ENCODE measurements around the gene DYSF.

DYSF gene

GRCh38 chr2:71667256-71668182 lies 214.2 kb downstream of the DYSF start:
- TF ChIP-seq CTCF (IDR thresholded peaks at IDR 0.05; ENCODE audit: low read depth, low read length) = no peak
- H3K4me3 ChIP-seq (ENCODE audit: low read depth, low read length) = no peak overlapping the region

- no peak for TF ChIP-seq CTCF (IDR thresholded peaks at IDR 0.05; ENCODE audit: low read depth, low read length)
Measured at GRCh38 chr2:71668326-71669057, 215.1 kb downstream of the DYSF start.

GRCh38 chr2:71669058-71669456 lies 215.7 kb downstream of the DYSF start:
- H3K4me3 ChIP-seq (ENCODE audit: low read depth, low read length) = no peak overlapping the region
- TF ChIP-seq CTCF (IDR thresholded peaks at IDR 0.05; ENCODE audit: low read depth, low read length) = no peak

More at GRCh38 chr2:71668326-71669057, 215.1 kb downstream of the DYSF start:
- no peak overlapping the region for H3K4me3 ChIP-seq (ENCODE audit: low read depth, low read length)

- no peak for TF ChIP-seq CTCF (IDR thresholded peaks at IDR 0.05; ENCODE audit: low read depth, low read length)
Measured at GRCh38 chr2:71669628-71670429, 216.5 kb downstream of the DYSF start.

GRCh38 chr2:71670430-71670795 lies 217.1 kb downstream of the DYSF start:
- no peak for TF ChIP-seq CTCF (IDR thresholded peaks at IDR 0.05; ENCODE audit: low read depth, low read length)
- no peak overlapping the region for H3K4me3 ChIP-seq (ENCODE audit: low read depth, low read length)

More at GRCh38 chr2:71669628-71670429, 216.5 kb downstream of the DYSF start:
- H3K4me3 ChIP-seq (ENCODE audit: low read depth, low read length) = no peak overlapping the region

GRCh38 chr2:71671203-71671854 lies 218.0 kb downstream of the DYSF start:
- TF ChIP-seq CTCF (IDR thresholded peaks at IDR 0.05; ENCODE audit: low read depth, low read length) = no peak

More at GRCh38 chr2:71671203-71671854, 218.0 kb downstream of the DYSF start:
- no peak overlapping the region for H3K4me3 ChIP-seq (ENCODE audit: low read depth, low read length)

All from WI38 (cell line).